ENCODE data around the gene RUBCNL. TPM values are rescaled to one million over a fixed set of nuclear protein-coding genes. Genes with fewer than 3 reads are reported as not detected.

Gene RUBCNL
- total RNA-seq (2022; extraction: Qiagen RNA extraction; ENCODE audit: low read depth): 0.07 to 0.31 TPM (median 0.28 TPM) in 5 replicates

GRCh38 chr13:46387064-46387851 is at the start of gene RUBCNL:
Gene RUBCNL (minus strand): TSS chr13:46387252. CDS start chr13:46372475, 14,777 bp downstream.

Other genes with a start within 250 kb of the RUBCNL start
- gene LCP1, start 205.1 kb downstream of the RUBCNL start, total RNA-seq (2022; extraction: Qiagen RNA extraction; ENCODE audit: low read depth): 0.16 to 0.26 TPM (median 0.21 TPM) in 5 replicates
- not detected in 5 replicates for gene LRRC63, start 175.3 kb downstream of the RUBCNL start, total RNA-seq (2022; extraction: Qiagen RNA extraction; ENCODE audit: low read depth)
- 7.1 to 10.1 TPM (median 9.9 TPM) in 5 replicates for gene LRCH1, start 165.9 kb upstream of the RUBCNL start, total RNA-seq (2022; extraction: Qiagen RNA extraction; ENCODE audit: low read depth)